H9 (cell line): ENCODE measurements around the gene MMRN2. TPM values are rescaled to one million over a fixed set of nuclear protein-coding genes. Genes with fewer than 3 reads are reported as not detected.

ENCODE experiments used
- DNase-seq: peaks from one replicate; pipeline ENCODE4 v3.0.0-alpha.2; 2017
- H2AFZ ChIP-seq: one replicate; pipeline ENCODE4 v1.6.1; 2013; ENCODE audit warnings: mild to moderate bottlenecking, low read length, control low read depth, moderate library complexity
- H2AK5ac ChIP-seq: 2 replicates; pipeline ENCODE4 v1.6.1; 2013; ENCODE audit warnings: low read length, control low read depth, mixed read lengths; ENCODE audit not compliant: insufficient read length
- H2BK120ac ChIP-seq: one replicate; pipeline ENCODE4 v1.6.1; 2013; ENCODE audit warnings: low read depth, mild to moderate bottlenecking, low read length, control low read depth, inconsistent platforms; ENCODE audit not compliant: poor library complexity, severe bottlenecking
- H2BK12ac ChIP-seq: 2 replicates; pipeline ENCODE4 v1.6.1; 2013; ENCODE audit warnings: low read length, control low read depth, mixed read lengths, low read depth; ENCODE audit not compliant: insufficient read length
- H2BK15ac ChIP-seq: 2 replicates; pipeline ENCODE4 v1.6.1; 2013; ENCODE audit warnings: low read depth, low read length, control low read depth
- H2BK20ac ChIP-seq: one replicate; pipeline ENCODE4 v1.6.1; 2013; ENCODE audit warnings: low read depth, mild to moderate bottlenecking, low read length, control low read depth, inconsistent platforms; ENCODE audit not compliant: poor library complexity, severe bottlenecking
- H2BK5ac ChIP-seq: 2 replicates; pipeline ENCODE4 v1.6.1; 2013; ENCODE audit warnings: low read length, control low read depth, mixed read lengths; ENCODE audit not compliant: insufficient read length
- H3K14ac ChIP-seq: 2 replicates; pipeline ENCODE4 v1.6.1; 2013; ENCODE audit warnings: low read length, control low read depth; ENCODE audit not compliant: insufficient read depth
- H3K18ac ChIP-seq: 2 replicates; pipeline ENCODE4 v1.6.1; 2013; ENCODE audit warnings: low read depth, mild to moderate bottlenecking, mixed read lengths, low read length, control low read depth; ENCODE audit not compliant: insufficient read length
- H3K23ac ChIP-seq: 2 replicates; pipeline ENCODE4 v1.6.1; 2013; ENCODE audit warnings: low read length, control low read depth, mixed read lengths, low read depth; ENCODE audit not compliant: insufficient read length
- H3K23me2 ChIP-seq: 2 replicates; pipeline ENCODE4 v1.6.1; 2013; ENCODE audit warnings: low read depth, mild to moderate bottlenecking, mixed read lengths, low read length, control low read depth; ENCODE audit not compliant: insufficient read length, poor library complexity, severe bottlenecking
- H3K27ac ChIP-seq: 2 replicates; pipeline ENCODE4 v1.5.1; 2013; ENCODE audit warnings: low read length, control low read depth, mixed read lengths, low read depth; ENCODE audit not compliant: insufficient read length
- H3K27me3 ChIP-seq: 2 replicates; pipeline ENCODE4 v1.6.1; 2013; ENCODE audit warnings: low read length, control low read depth, inconsistent platforms; ENCODE audit not compliant: insufficient read depth
- H3K4ac ChIP-seq: 2 replicates; pipeline ENCODE4 v1.6.1; 2013; ENCODE audit warnings: low read depth, mild to moderate bottlenecking, control low read depth, inconsistent platforms, low read length, moderate library complexity
- H3K4me1 ChIP-seq: 2 replicates; pipeline ENCODE4 v1.6.1; 2013; ENCODE audit warnings: low read length, control low read depth, inconsistent platforms; ENCODE audit not compliant: insufficient read depth
- H3K4me2 ChIP-seq: 2 replicates; pipeline ENCODE4 v1.6.1; 2013; ENCODE audit warnings: low read length, control low read depth, mixed read lengths; ENCODE audit not compliant: insufficient read length, insufficient read depth
- H3K56ac ChIP-seq: 2 replicates; pipeline ENCODE4 v1.6.1; 2013; ENCODE audit warnings: low read depth, mild to moderate bottlenecking, mixed read lengths, low read length, control low read depth; ENCODE audit not compliant: insufficient read length
- H3K79me1 ChIP-seq: 2 replicates; pipeline ENCODE4 v1.6.1; 2013; ENCODE audit warnings: low read depth, mild to moderate bottlenecking, moderate library complexity, low read length, control low read depth, inconsistent platforms; ENCODE audit not compliant: insufficient read depth, poor library complexity, severe bottlenecking
- H3K79me2 ChIP-seq: 2 replicates; pipeline ENCODE4 v1.6.1; 2013; ENCODE audit warnings: low read length, control low read depth, inconsistent platforms; ENCODE audit not compliant: insufficient read depth
- H3K9ac ChIP-seq: 2 replicates; pipeline ENCODE4 v1.6.1; 2013; ENCODE audit warnings: low read length, control low read depth, mixed read lengths; ENCODE audit not compliant: insufficient read length; ENCODE audit errors: extremely low read depth
- H3K9me3 ChIP-seq: one replicate; pipeline ENCODE4 v1.6.1; 2013; ENCODE audit warnings: low read depth, low read length, inconsistent platforms; ENCODE audit not compliant: control insufficient read depth
- H3T11ph ChIP-seq: one replicate; pipeline ENCODE4 v1.6.1; 2013; ENCODE audit warnings: mild to moderate bottlenecking, low read length, control low read depth, inconsistent platforms
- H4K20me1 ChIP-seq: one replicate; pipeline ENCODE4 v1.6.1; 2013; ENCODE audit not compliant: control insufficient read depth, insufficient read length, insufficient read depth
- H4K5ac ChIP-seq: 2 replicates; pipeline ENCODE4 v1.6.1; 2013; ENCODE audit warnings: low read depth, mild to moderate bottlenecking, mixed read lengths, low read length, control low read depth; ENCODE audit not compliant: insufficient read length
- H4K8ac ChIP-seq: replicated peaks from 2 replicates; pipeline ENCODE4 v1.6.1; 2013; ENCODE audit warnings: low read length, control low read depth, mixed read lengths, low read depth; ENCODE audit not compliant: insufficient read length
- H4K91ac ChIP-seq: 2 replicates; pipeline ENCODE4 v1.6.1; 2013; ENCODE audit warnings: low read depth, mild to moderate bottlenecking, moderate library complexity, mixed read lengths, low read length, control low read depth; ENCODE audit not compliant: insufficient read length
- H3K27ac Mint-ChIP-seq, 3 experiments: 2 replicates in 2 of 3; 3 replicates in 1 of 3; pipeline ENCODE4 v1.8.0; 2020 to 2021; ENCODE audit warnings: mixed read lengths in 3 of 3, mild to moderate bottlenecking in 1 of 3, moderate library complexity in 1 of 3
- H3K27me3 Mint-ChIP-seq: 2 replicates; pipeline ENCODE4 v1.8.0; 2021; ENCODE audit warnings: low read depth, mild to moderate bottlenecking, moderate library complexity, mixed read lengths
- H3K36me3 Mint-ChIP-seq, 3 experiments: 2 replicates in 2 of 3; 3 replicates in 1 of 3; pipeline ENCODE4 v1.8.0; 2020 to 2021; ENCODE audit warnings: low read depth in 3 of 3, mixed read lengths in 3 of 3; ENCODE audit not compliant: insufficient read depth in 1 of 3
- H3K4me1 Mint-ChIP-seq, 2 experiments: 2 replicates each; pipeline ENCODE4 v1.8.0; 2020; ENCODE audit warnings: mixed read lengths in 2 of 2
- H3K4me3 Mint-ChIP-seq, 2 experiments: 2 replicates in 1 of 2; 3 replicates in 1 of 2; pipeline ENCODE4 v1.8.0; 2020 to 2021; ENCODE audit warnings: mild to moderate bottlenecking in 2 of 2, mixed read lengths in 2 of 2, moderate library complexity in 1 of 2
- H3K9me3 Mint-ChIP-seq, 2 experiments: 2 replicates in 1 of 2; 3 replicates in 1 of 2; pipeline ENCODE4 v1.8.0; 2020; ENCODE audit warnings: mild to moderate bottlenecking in 2 of 2, mixed read lengths in 2 of 2, moderate library complexity in 1 of 2
- CTCF ChIP-seq: fragments of 200-600 bp; sonication (generic); conservative IDR thresholded peaks from 3 replicates; pipeline ENCODE4 v1.8.0; 2021; ENCODE audit warnings: antibody characterized with exemption, mild to moderate bottlenecking
- WGBS: extraction: QIAGEN DNeasy Blood & Tissue Kit; methylation state at CpG from one replicate; pipeline ENCODE4 v1.1.7; 2013; ENCODE audit warnings: missing lambda C conversion rate, low lambda C conversion rate, mixed read lengths; ENCODE audit not compliant: insufficient read length; ENCODE audit errors: extremely low coverage; 5-methylcytosine and 5-hydroxymethylcytosine counted together
- total RNA-seq: library from RNA; stranded (reverse); gene quantifications from 2 replicates; pipeline ENCODE4 v1.2.1, GENCODE V29; 2021

The MMRN2 gene
- total RNA-seq, 1 experiment from 2014 or later, result 1.0 TPM

GRCh38 chr10:86955501-86956194 lies 1.8 kb downstream of the MMRN2 start:
- no peak overlapping the region for H2BK20ac ChIP-seq
- H3K4me1 ChIP-seq, result peaks cover 11% of the 10 kb centered on the region; the same call in 1 of the 2 replicates
- H4K5ac ChIP-seq, result no peak overlapping the region
- Mint-ChIP-seq H3K4me3 (no peak overlapping the region), H3K4me1 (peaks cover 44 to 53% of the 10 kb centered on the region in 2 experiments), H3K36me3 (peaks cover 16 to 25% (median 20%) of the 10 kb centered on the region in 3 experiments), H3K27me3 (peaks cover 4% of the 10 kb centered on the region), H3K9me3 (peaks cover 19 to 30% of the 10 kb centered on the region in 2 experiments), H3K27ac (peak overlapping the region in 2 of 3 experiments; percentile 49 to 97; a peak in 3 of 7 replicates)
- H3T11ph ChIP-seq, result no peak overlapping the region
- no peak overlapping the region for H2BK120ac ChIP-seq
- H3K9ac ChIP-seq, result no peak overlapping the region
- H4K20me1 ChIP-seq, result no peaks in the 10 kb centered on the region
- H2AFZ ChIP-seq, result no peak overlapping the region
- no peaks in the 10 kb centered on the region for H3K79me1 ChIP-seq
- H4K91ac ChIP-seq, result no peak overlapping the region
- no CpG with 5 or more reads among the region's 16 CpGs for WGBS
- no peak overlapping the region for H2BK5ac ChIP-seq
- no peak overlapping the region for H3K23ac ChIP-seq
- H2BK12ac ChIP-seq, result no peak overlapping the region
- no peak overlapping the region for H3K14ac ChIP-seq
- no peaks in the 10 kb centered on the region for H3K27me3 ChIP-seq
- H3K23me2 ChIP-seq, result no peaks in the 10 kb centered on the region
- H3K4me2 ChIP-seq, result no peak overlapping the region
- H3K79me2 ChIP-seq, result no peaks in the 10 kb centered on the region
- H2AK5ac ChIP-seq, result no peak overlapping the region
- no peak overlapping the region for H3K18ac ChIP-seq
- no peak overlapping the region for H4K8ac ChIP-seq
- no peak overlapping the region for H3K27ac ChIP-seq
- TF ChIP-seq CTCF, result no peak
- no peak overlapping the region for H2BK15ac ChIP-seq
- no peak overlapping the region for H3K4ac ChIP-seq
- DNase-seq, result peak; percentile 41
- no peak overlapping the region for H3K56ac ChIP-seq
- H3K9me3 ChIP-seq, result peaks cover 6% of the 10 kb centered on the region
